Body of pancreas (tissue), 4 donors: Measurements from ENCODE around the gene MSI2. TPM values are rescaled to one million over a fixed set of nuclear protein-coding genes. Genes with fewer than 3 reads are reported as not detected.

Experiments
- ATAC-seq: fragments of 150-250 bp; one replicate; pipeline ENCODE4 v1.9.1; 2016
- DNase-seq, 4 donors: peaks; one replicate each; pipeline ENCODE4 v3.0.0-alpha.2; 2019
- H3K27ac ChIP-seq, 4 donors: fragments of 200-600 bp; sonication (generic); 1 replicate in 3 of 4; 2 replicates in 1 of 4; pipeline versions ENCODE4 v1.5.1 to v1.6.1; 2016 to 2019; ENCODE audit warnings: mild to moderate bottlenecking in 1 of 4, mixed read lengths in 1 of 4, moderate library complexity in 1 of 4
- H3K27me3 ChIP-seq, 2 donors: fragments of 200-600 bp; sonication (generic); one replicate each; pipeline ENCODE4 v1.6.0; 2016; ENCODE audit warnings: mild to moderate bottlenecking in 1 of 2
- H3K36me3 ChIP-seq, 2 donors: fragments of 200-600 bp; sonication (generic); replicated peaks in 1 of 2; 2 replicates each; pipeline ENCODE4 v1.5.1; 2016; ENCODE audit warnings: low read depth in 2 of 2; ENCODE audit not compliant: insufficient read depth in 1 of 2
- H3K4me1 ChIP-seq: fragments of 200-600 bp; sonication (generic); one replicate; pipeline ENCODE4 v1.6.0; 2016
- H3K4me3 ChIP-seq, 2 donors: fragments of 200-600 bp; sonication (generic); 1 replicate in 1 of 2; 2 replicates in 1 of 2; pipeline ENCODE4 v1.5.1; 2016 to 2019
- H3K9me3 ChIP-seq, 3 donors: fragments of 200-600 bp; sonication (generic); 1 replicate in 2 of 3; 2 replicates in 1 of 3; pipeline ENCODE4 v1.5.1; 2016
- POLR2A ChIP-seq, 3 donors: fragments of 450-650 bp; IDR thresholded peaks; one replicate each; pipeline ENCODE4 v1.6.1; 2016; ENCODE audit warnings: antibody characterized with exemption in 3 of 3, mild to moderate bottlenecking in 2 of 3
- WGBS, 2 donors: methylation state at CpG; one replicate each; pipeline ENCODE4 v1.1.5; 2017; 5-methylcytosine and 5-hydroxymethylcytosine counted together
- intact Hi-C: fragments of 100-400 bp; cut with DNase I; formaldehyde crosslinking; loops from one replicate; pipeline ENCODE4 v1.15.1; 2023
- total RNA-seq, 2 donors: library from RNA; depleted of rRNA; stranded (reverse); fragments of >200 nt; gene quantifications; one replicate each; pipeline ENCODE4 v1.1.0, GENCODE V29; 2016
- TF ChIP-seq, protein P1 (sequence below), 7 experiments: fragments of 450-650 bp in 4 of 7; fragments of 200-600 bp in 3 of 7; sonication (generic) in 3 of 7; IDR thresholded peaks; one replicate each; pipeline ENCODE4 v1.5.1; 2016 to 2019; ENCODE audit warnings: antibody characterized with exemption in 7 of 7

The MSI2 gene
- total RNA-seq, 2 donors from 2014 or later = 21.1 to 28.5 TPM

DNA sequence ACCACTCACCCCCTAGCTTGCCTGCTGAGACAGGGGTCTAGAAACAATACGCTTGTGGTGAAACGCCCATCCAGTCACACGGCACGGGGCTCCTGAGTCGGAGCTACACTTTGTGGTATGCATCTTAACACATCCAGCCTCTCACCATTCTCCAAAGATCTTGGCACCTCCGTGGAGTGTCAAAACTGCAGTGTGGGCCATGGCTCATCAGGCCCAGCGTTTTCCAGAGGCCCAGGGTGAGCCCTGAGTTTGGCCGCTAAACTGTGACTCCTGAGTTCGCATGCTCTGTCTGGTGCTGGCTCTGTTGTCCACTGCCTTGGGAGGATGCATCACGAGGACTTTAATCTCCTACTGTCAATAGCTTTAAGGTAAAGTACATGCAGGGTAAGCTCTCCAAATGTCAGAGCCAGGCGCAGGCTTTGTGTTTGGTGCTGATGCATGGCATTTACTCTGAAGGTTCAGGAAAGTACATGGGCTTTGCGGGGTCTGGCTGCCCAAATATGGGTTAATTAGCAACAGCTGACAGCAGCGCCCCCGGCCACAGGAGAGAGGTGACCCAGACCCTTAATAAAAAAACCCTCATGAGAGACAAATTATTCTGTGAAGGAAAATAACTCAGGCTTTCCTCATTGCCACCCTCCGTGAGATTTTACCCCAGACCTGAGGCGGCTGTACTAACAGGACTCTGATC lies 370.3 kb downstream of the MSI2 start:
- H3K27me3 ChIP-seq = no peaks in the 10 kb centered on the region
- WGBS, 2 donors = 92 to 94% methylated on average over 11 to 16 of the region's 16 CpGs
- no peak overlapping the region for H3K27ac ChIP-seq
- no peak for TF ChIP-seq POLR2A (IDR thresholded peaks at IDR 0.05)
- TF ChIP-seq, protein P1, sequence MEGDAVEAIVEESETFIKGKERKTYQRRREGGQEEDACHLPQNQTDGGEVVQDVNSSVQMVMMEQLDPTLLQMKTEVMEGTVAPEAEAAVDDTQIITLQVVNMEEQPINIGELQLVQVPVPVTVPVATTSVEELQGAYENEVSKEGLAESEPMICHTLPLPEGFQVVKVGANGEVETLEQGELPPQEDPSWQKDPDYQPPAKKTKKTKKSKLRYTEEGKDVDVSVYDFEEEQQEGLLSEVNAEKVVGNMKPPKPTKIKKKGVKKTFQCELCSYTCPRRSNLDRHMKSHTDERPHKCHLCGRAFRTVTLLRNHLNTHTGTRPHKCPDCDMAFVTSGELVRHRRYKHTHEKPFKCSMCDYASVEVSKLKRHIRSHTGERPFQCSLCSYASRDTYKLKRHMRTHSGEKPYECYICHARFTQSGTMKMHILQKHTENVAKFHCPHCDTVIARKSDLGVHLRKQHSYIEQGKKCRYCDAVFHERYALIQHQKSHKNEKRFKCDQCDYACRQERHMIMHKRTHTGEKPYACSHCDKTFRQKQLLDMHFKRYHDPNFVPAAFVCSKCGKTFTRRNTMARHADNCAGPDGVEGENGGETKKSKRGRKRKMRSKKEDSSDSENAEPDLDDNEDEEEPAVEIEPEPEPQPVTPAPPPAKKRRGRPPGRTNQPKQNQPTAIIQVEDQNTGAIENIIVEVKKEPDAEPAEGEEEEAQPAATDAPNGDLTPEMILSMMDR (IDR thresholded peaks at IDR 0.05) = no peak
- no peak for ATAC-seq
- intact Hi-C loops = no loop called here
- no peaks in the 10 kb centered on the region for H3K4me1 ChIP-seq
- no peak overlapping the region for H3K4me3 ChIP-seq
- H3K36me3 ChIP-seq = no peaks in the 10 kb centered on the region
- DNase-seq = no peak
- no peaks in the 10 kb centered on the region for H3K9me3 ChIP-seq

DNA sequence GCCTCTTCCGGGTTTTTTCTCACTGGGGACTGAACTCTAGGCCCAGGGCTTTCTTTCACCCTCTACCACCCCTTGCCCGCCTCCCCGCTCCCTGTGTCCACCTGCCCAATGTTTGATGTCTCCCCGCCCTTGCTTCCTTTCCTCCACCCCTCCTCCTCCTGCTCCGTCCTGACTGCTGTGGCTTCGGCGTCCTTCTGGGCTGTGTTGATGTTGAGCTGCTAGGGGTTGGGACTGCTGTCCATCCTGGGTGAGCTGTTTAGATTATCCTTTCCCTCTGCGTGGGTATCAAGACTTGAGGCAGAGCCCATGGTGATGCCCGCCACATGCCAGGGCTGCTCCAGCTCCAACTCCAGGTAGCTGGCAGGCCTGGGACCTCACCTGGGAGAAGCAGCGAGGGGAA lies 371.3 kb downstream of the MSI2 start:
- H3K4me1 ChIP-seq = no peaks in the 10 kb centered on the region
- no peaks in the 10 kb centered on the region for H3K36me3 ChIP-seq
- ATAC-seq = no peak
- no peak overlapping the region for H3K4me3 ChIP-seq
- H3K27me3 ChIP-seq = no peaks in the 10 kb centered on the region
- TF ChIP-seq POLR2A (IDR thresholded peaks at IDR 0.05) = no peak
- TF ChIP-seq, protein P1 (IDR thresholded peaks at IDR 0.05) = no peak
- DNase-seq = no peak
- 84 to 87% methylated on average over 10 of the region's 10 CpGs for WGBS, 2 donors
- no peak overlapping the region for H3K27ac ChIP-seq
- H3K9me3 ChIP-seq = no peaks in the 10 kb centered on the region
- intact Hi-C loops = no loop called here

DNA sequence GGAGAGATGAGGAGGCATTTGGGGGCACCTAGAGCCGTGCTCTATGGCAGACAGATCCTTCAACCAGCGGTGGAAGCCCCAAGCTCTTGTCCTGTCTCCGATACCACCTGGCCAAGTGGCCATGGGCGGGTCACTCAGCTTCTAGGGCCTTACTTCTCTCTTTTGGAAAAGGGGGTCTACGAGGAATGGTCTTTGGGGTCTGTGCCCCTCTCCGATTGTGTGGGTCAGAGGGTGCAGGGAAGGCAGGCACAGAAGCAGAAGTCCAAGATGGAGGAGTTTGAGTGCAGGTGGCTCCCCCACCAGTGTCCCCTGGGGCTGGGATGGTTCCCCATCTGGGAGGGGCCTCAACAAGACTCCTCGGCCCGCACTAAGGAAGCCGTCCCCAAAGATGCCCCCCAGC lies 372.1 kb downstream of the MSI2 start:
- TF ChIP-seq, protein P1 (IDR thresholded peaks at IDR 0.05) = no peak
- no peak for TF ChIP-seq POLR2A (IDR thresholded peaks at IDR 0.05)
- Histone ChIP-seq H3K27ac (no peak overlapping the region), H3K4me3 (no peak overlapping the region), H3K36me3 (no peaks in the 10 kb centered on the region), H3K9me3 (no peaks in the 10 kb centered on the region), H3K4me1 (no peaks in the 10 kb centered on the region), H3K27me3 (no peaks in the 10 kb centered on the region)
- WGBS, 2 donors = 92 to 95% methylated on average over 9 of the region's 9 CpGs
- ATAC-seq (no peak), DNase-seq (no peak)
- intact Hi-C loops = no loop called here

DNA sequence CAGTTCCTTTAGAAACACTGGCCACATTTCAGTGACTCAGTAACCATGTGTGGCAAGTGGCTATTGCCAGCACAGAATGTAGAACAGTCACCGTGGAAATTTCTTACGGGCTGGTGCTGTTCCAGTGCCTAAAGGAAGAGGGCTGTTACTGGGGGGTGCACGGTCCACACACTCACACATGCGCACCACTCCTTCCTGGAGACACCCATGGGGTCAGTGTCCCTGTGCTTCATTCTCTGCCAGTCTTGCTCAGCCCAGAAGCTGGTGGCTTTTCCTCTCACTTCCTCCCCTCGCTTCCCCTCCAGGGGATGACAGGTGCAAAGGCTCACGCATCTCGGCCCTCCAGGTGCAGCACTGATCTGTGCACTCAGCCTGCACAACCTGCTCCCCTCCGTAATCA lies 373.1 kb downstream of the MSI2 start:
- intact Hi-C loops = no loop called here
- no peaks in the 10 kb centered on the region for H3K27me3 ChIP-seq
- no peaks in the 10 kb centered on the region for H3K4me1 ChIP-seq
- no peaks in the 10 kb centered on the region for H3K9me3 ChIP-seq
- no peak overlapping the region for H3K27ac ChIP-seq
- WGBS, 2 donors = 70 to 80% methylated on average over 8 of the region's 8 CpGs
- DNase-seq (no peak), ATAC-seq (no peak)
- H3K36me3 ChIP-seq = no peaks in the 10 kb centered on the region
- TF ChIP-seq, protein P1 (IDR thresholded peaks at IDR 0.05) = no peak
- no peak for TF ChIP-seq POLR2A (IDR thresholded peaks at IDR 0.05)
- H3K4me3 ChIP-seq = no peak overlapping the region

DNA sequence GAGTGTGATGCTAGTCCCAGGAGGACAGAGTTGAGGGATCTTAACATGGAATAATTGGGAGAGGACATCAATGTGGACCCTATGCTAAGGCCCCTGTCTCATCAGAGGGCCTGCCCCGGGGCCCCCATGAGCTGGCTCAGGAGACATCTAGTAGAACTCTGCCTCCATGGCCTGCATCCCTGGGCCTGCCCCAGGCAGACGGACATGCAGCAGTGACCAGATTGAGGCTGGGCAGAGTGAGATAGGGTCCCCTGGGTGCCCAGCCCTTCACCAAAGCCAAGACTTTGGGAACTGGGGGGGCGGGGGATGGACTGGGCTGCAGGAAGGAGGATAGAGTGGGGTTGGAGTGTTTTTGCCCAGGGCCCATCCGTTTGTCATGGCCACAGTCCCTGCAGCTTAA lies 373.6 kb downstream of the MSI2 start:
- Histone ChIP-seq H3K27me3 (no peaks in the 10 kb centered on the region), H3K4me3 (no peak overlapping the region), H3K4me1 (no peaks in the 10 kb centered on the region), H3K9me3 (no peaks in the 10 kb centered on the region), H3K36me3 (no peaks in the 10 kb centered on the region), H3K27ac (no peak overlapping the region)
- TF ChIP-seq POLR2A (IDR thresholded peaks at IDR 0.05) = no peak
- TF ChIP-seq, protein P1 (IDR thresholded peaks at IDR 0.05) = no peak
- 87 to 100% methylated on average over 4 of the region's 4 CpGs for WGBS, 2 donors
- no peak for ATAC-seq
- no peak for DNase-seq
- intact Hi-C loops = no loop called here
